ENCODE data around the gene SLC39A12.
A peak's percentile ranks its signal among the peaks of the same experiment; 100 is the strongest.

Gene SLC39A12

GRCh38 chr10:18059826-18060559 is 108.3 kb downstream of the SLC39A12 start:
- no peak for DNase-seq (ENCODE audit: low read depth)

- DNase-seq (ENCODE audit: low read depth), result no peak
Measured at GRCh38 chr10:18066947-18067346, 115.2 kb downstream of the SLC39A12 start.

DNA sequence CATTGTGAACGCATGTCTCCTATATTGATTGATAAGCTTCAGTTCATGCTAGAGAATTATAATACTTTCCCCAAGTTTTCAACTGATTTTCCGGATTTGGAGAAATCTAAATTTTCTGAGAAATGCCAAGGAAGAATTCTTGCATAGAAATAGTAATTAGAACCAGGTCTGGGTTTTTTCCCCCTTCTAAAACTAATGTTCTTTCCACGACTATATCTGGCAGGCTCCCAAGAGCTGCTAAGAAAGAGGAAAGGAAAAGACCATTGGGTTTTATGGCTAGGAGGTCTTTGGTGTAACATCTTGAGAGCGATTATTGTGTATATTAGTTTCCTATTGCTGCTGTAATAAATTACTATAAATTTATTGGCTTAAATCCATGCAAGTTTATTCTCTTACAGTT is 116.7 kb downstream of the SLC39A12 start:
- DNase-seq (ENCODE audit: low read depth), result no peak

GRCh38 chr10:18071591-18071990 is 119.9 kb downstream of the SLC39A12 start:
- DNase-seq (ENCODE audit: low read depth), result no peak

DNA sequence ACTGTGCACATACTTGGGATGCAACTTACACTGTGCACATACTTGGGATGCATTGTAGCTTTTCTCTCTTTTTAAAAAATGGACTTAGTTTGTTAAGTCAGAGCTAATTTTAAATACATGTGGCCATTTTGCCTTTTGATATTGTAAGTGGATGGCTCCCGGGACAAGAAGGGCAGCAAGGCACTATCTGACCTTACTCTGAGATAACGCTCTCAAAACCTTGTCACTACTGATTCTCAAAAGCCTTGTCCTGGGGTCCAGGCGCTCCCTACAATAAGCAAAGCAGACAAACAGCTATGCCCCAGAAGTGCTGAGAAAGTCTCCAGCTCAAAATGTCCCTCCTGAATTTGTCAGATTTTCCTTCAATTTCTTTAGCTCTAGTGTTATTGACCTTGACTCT is 121.6 kb downstream of the SLC39A12 start:
- DNase-seq (ENCODE audit: low read depth), result no peak

GRCh38 chr10:18075881-18076280 is 124.2 kb downstream of the SLC39A12 start:
- DNase-seq (ENCODE audit: low read depth), result no peak

DNA sequence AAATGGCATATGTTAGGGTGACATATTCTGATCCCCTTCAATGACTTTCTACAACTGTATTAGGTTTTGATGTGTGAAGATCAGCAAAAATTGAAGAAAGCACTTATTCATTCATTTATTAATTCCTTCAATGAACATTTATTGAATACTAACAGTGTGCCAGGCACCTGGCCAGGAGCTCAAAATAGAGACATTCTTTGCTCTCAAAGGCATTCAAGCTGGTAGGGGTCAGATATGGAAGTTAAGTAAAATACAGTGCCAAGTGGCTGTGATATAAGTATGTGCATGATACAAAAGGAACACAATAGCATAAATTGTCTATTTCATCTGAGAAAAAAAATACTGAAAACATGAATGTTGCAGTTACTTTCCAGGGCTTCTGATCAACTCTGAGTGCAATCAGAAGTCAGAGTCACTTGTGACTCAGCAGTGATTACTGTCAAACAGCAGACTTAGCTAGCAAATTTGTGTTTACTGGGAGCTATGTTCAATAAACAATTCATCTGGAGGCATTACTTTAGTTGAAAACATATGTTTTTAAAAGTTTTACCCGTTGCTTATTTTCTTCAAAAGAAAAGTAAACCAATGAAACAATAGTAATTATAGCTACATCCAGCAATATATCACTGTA is 128.1 kb downstream of the SLC39A12 start:
- DNase-seq (ENCODE audit: low read depth), result peak; percentile 6

GRCh38 chr10:18082381-18082780 is 130.7 kb downstream of the SLC39A12 start:
- DNase-seq (ENCODE audit: low read depth), result no peak

- no peak for DNase-seq (ENCODE audit: low read depth)
Measured at GRCh38 chr10:18085855-18086254, 134.1 kb downstream of the SLC39A12 start.

GRCh38 chr10:18086746-18087145 is 135.0 kb downstream of the SLC39A12 start:
- DNase-seq (ENCODE audit: low read depth), result no peak

GRCh38 chr10:18087355-18087754 is 135.6 kb downstream of the SLC39A12 start:
- DNase-seq (ENCODE audit: low read depth), result no peak

All from GM04504 (cell line).